IPS-18a (cell line): ENCODE results near the gene DIAPH1.

Experiments
- H3K27ac ChIP-seq: one replicate; pipeline ENCODE4 v1.5.1; 2013; ENCODE audit warnings: low read length
- H3K27me3 ChIP-seq: one replicate; pipeline ENCODE4 v1.6.1; 2013; ENCODE audit warnings: mild to moderate bottlenecking, low read length; ENCODE audit not compliant: control insufficient read depth, insufficient read depth
- H3K36me3 ChIP-seq: one replicate; pipeline ENCODE4 v1.6.1; 2013; ENCODE audit warnings: low read depth, low read length; ENCODE audit not compliant: control insufficient read depth
- H3K4me1 ChIP-seq: one replicate; pipeline ENCODE4 v1.6.1; 2013; ENCODE audit warnings: low read depth, low read length; ENCODE audit not compliant: control insufficient read depth
- H3K4me3 ChIP-seq: one replicate; pipeline ENCODE4 v1.5.1; 2013; ENCODE audit warnings: low read length
- H3K9ac ChIP-seq: one replicate; pipeline ENCODE4 v1.6.1; 2013; ENCODE audit warnings: mild to moderate bottlenecking, low read length, moderate library complexity
- H3K9me3 ChIP-seq: one replicate; pipeline ENCODE4 v1.6.1; 2013; ENCODE audit warnings: low read depth, low read length; ENCODE audit not compliant: control insufficient read depth

The DIAPH1 gene

DNA sequence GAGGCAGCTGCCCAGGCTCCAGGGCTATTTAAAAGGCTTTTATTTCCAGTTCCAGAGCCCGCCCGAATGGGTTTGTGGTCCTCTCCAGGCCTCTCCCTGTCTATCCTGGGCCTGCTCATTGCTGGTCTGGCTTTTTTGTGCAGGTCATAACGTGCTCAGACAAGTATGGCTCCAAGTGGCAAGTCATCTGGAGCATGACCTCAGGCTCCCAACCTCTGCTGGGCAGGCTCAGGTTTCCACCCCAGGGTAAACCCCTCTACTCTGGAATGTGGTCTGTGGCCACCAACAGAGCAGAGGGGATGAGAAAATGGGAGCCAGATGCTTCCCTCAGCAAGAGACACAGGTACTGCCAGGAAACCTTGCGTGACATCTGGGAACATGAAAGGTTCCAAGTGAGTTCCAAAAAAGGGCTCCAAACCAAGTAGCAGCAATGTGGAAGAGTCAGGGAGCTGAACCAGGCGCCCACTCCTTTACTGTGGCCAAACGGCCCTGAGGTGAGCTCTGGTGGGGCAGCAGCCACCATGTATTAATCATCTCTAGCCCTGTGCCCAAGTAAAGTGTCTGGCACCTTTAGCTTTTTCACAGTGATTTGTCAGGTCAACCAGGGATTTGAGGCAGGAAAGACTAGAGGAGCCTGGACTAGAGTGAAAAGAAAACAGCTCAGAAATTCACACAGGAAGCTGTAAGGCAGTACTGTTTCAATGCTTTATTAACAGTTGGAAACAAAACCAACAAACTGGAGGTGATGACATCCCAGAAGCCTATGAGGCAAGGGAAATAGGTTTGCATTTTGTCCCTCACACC lies 104.3 kb downstream of the DIAPH1 start:
- Histone ChIP-seq H3K4me1 (peaks cover 15% of the 10 kb centered on the region), H3K27ac (peak overlapping the region; percentile 98), H3K9ac (peak overlapping the region; percentile 81), H3K4me3 (peak overlapping the region; percentile 83), H3K36me3 (peaks cover 22% of the 10 kb centered on the region), H3K9me3 (no peaks in the 10 kb centered on the region), H3K27me3 (no peaks in the 10 kb centered on the region)

DNA sequence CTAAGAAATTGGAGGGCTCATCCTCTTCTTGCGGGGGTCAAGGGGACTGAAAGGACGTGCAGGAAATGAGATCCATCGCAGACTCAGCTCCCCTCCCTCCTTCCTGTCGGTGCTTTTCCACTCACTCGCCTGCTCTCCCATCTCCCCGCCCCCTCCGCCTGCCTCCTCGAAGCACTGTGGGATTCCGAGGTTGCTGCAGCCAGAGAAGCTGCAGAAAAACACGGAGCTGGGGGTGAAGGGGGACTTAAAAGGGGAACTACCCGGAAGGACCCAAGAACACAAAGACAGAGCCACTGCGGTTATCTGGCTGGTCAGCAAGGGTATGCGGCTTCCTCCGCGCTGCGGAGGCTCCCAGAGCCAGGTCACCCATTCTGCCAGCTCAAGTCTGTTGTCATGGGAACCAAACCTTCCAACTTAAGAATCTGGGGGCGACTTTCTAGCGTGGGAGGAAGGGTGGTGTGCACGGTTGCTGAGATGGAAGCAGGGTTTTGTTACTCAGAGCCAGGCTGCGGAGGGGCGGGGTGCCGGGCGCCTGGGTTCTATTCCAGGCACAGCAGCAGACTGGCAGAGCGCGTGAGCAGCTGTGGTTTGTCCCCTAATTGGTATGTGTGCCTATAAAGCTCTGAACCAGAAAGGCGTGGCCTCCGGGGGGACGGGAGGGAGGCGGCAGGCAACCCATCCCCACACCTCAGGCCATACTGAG lies 105.0 kb downstream of the DIAPH1 start:
- H3K4me1 ChIP-seq: peaks cover 21% of the 10 kb centered on the region
- peaks cover 15% of the 10 kb centered on the region for H3K36me3 ChIP-seq
- H3K9ac ChIP-seq: peak overlapping the region; percentile 81
- peak overlapping the region; percentile 98 for H3K27ac ChIP-seq
- peak overlapping the region; percentile 83 for H3K4me3 ChIP-seq
- no peaks in the 10 kb centered on the region for H3K27me3 ChIP-seq
- H3K9me3 ChIP-seq: no peaks in the 10 kb centered on the region

DNA sequence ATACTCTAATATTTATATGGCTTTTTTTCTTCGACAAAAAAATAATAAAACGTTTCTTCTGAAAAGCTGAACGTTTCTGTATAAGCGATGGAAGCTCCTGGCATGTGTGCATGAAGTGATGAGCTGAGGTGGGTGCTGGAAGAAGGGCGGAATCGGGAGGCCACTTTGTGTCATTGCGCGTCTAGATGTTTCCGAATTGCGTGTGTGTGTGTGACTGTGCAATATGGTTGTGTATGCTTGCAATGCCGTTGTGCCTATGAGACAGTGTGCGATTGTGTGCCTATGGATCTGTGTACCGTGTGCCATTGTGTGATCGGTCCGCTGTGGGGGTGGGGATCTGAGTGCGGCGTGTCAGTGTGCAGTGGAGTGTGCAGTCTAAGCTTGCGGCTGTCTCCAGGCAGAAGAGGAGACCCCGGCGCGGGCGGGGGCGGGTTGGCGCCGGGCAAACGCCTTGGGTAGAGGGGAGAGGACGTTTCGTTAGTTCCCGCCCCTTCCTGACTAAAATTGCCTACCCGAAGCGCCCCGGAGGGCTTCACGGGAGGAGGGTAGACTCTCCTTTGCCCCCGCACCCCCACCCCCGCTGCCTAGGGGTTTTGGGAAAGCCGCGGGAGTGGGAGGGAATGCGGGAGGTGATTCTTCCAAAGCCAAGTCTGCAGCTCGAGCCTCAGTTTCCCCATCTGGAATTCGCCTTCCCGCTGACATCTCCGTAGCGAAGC lies 105.7 kb downstream of the DIAPH1 start:
- Histone ChIP-seq H3K36me3 (peaks cover 15% of the 10 kb centered on the region), H3K4me1 (peaks cover 26% of the 10 kb centered on the region), H3K9ac (peak overlapping the region; percentile 81), H3K4me3 (peak overlapping the region; percentile 83), H3K27ac (peak overlapping the region; percentile 98), H3K27me3 (no peaks in the 10 kb centered on the region), H3K9me3 (no peaks in the 10 kb centered on the region)

DNA sequence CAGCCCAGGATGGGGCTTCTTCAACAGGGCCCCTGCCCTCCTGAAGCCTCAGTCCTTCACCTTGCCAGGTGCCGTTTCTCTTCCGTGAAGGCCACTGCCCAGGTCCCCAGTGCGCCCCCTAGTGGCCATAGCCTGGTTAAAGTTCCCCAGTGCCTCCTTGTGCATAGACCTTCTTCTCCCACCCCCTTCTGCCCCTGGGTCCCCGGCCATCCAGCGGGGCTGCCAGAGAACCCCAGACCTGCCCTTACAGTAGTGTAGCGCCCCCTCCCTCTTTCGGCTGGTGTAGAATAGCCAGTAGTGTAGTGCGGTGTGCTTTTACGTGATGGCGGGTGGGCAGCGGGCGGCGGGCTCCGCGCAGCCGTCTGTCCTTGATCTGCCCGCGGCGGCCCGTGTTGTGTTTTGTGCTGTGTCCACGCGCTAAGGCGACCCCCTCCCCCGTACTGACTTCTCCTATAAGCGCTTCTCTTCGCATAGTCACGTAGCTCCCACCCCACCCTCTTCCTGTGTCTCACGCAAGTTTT lies 106.3 kb downstream of the DIAPH1 start:
- Histone ChIP-seq H3K4me1 (peaks cover 32% of the 10 kb centered on the region), H3K27ac (no peak overlapping the region), H3K4me3 (peak overlapping the region; percentile 83), H3K36me3 (peaks cover 15% of the 10 kb centered on the region), H3K9ac (peak overlapping the region; percentile 81), H3K27me3 (no peaks in the 10 kb centered on the region), H3K9me3 (no peaks in the 10 kb centered on the region)

DNA sequence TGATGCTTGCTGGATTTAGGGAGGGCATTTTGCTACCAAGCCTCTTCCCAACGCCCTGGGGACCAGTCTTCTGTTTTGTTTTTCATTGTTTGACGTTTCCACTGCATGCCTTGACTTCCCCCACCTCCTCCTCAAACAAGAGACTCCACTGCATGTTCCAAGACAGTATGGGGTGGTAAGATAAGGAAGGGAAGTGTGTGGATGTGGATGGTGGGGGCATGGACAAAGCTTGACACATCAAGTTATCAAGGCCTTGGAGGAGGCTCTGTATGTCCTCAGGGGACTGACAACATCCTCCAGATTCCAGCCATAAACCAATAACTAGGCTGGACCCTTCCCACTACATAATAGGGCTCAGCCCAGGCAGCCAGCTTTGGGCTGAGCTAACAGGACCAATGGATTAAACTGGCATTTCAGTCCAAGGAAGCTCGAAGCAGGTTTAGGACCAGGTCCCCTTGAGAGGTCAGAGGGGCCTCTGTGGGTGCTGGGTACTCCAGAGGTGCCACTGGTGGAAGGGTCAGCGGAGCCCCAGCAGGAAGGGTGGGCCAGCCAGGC lies 107.0 kb downstream of the DIAPH1 start:
- Histone ChIP-seq H3K9ac (no peak overlapping the region), H3K4me1 (peaks cover 34% of the 10 kb centered on the region)

DNA sequence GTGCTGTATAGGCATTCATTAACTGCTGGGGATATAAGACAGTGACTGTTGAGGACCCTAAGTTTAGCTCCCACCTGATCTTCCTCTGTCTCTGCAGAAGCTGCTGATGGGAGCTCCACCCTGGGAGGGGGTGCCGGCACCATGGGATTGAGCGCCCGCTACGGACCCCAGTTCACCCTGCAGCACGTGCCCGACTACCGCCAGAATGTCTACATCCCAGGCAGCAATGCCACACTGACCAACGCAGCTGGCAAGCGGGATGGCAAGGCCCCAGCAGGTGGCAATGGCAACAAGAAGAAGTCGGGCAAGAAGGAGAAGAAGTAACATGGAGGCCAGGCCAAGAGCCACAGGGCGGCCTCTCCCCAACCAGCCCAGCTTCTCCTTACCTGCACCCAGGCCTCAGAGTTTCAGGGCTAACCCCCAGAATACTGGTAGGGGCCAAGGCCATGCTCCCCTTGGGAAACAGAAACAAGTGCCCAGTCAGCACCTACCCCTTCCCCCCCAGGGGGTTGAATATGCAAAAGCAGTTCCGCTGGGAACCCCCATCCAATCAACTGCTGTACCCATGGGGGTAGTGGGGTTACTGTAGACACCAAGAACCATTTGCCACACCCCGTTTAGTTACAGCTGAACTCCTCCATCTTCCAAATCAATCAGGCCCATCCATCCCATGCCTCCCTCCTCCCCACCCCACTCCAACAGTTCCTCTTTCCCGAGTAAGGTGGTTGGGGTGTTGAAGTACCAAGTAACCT lies 107.8 kb downstream of the DIAPH1 start:
- Histone ChIP-seq H3K9me3 (no peaks in the 10 kb centered on the region), H3K9ac (no peak overlapping the region), H3K27me3 (no peaks in the 10 kb centered on the region), H3K36me3 (peaks cover 10% of the 10 kb centered on the region), H3K27ac (no peak overlapping the region), H3K4me1 (peaks cover 34% of the 10 kb centered on the region), H3K4me3 (no peak overlapping the region)

More for the DNA sequence above, 107.0 kb downstream of the DIAPH1 start:
- no peaks in the 10 kb centered on the region for H3K9me3 ChIP-seq
- H3K27ac ChIP-seq: no peak overlapping the region
- peaks cover 13% of the 10 kb centered on the region for H3K36me3 ChIP-seq
- no peaks in the 10 kb centered on the region for H3K27me3 ChIP-seq
- H3K4me3 ChIP-seq: no peak overlapping the region

DNA sequence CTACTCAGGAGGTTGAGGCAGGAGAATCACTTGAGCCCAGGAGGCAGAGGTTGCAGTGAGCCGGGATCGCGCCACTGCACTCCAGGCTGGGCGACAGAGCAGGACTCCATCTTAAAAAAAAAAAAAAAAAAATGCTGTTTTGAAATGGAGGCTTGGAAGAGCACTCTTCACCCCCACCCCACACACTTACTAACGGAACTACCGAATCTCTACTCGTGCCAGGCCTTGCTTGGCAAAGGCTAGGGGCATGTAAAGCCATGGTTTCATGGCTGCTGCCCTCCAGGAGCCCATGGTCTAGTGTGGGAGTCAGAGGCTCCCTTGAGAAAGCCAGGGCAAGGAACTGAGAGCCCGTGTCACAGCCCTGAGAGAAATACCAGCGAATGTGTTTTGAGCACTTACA lies 108.6 kb downstream of the DIAPH1 start:
- Histone ChIP-seq H3K9me3 (no peaks in the 10 kb centered on the region), H3K4me1 (peaks cover 32% of the 10 kb centered on the region), H3K36me3 (peaks cover 10% of the 10 kb centered on the region), H3K27ac (no peak overlapping the region), H3K27me3 (no peaks in the 10 kb centered on the region), H3K9ac (no peak overlapping the region), H3K4me3 (no peak overlapping the region)

DNA sequence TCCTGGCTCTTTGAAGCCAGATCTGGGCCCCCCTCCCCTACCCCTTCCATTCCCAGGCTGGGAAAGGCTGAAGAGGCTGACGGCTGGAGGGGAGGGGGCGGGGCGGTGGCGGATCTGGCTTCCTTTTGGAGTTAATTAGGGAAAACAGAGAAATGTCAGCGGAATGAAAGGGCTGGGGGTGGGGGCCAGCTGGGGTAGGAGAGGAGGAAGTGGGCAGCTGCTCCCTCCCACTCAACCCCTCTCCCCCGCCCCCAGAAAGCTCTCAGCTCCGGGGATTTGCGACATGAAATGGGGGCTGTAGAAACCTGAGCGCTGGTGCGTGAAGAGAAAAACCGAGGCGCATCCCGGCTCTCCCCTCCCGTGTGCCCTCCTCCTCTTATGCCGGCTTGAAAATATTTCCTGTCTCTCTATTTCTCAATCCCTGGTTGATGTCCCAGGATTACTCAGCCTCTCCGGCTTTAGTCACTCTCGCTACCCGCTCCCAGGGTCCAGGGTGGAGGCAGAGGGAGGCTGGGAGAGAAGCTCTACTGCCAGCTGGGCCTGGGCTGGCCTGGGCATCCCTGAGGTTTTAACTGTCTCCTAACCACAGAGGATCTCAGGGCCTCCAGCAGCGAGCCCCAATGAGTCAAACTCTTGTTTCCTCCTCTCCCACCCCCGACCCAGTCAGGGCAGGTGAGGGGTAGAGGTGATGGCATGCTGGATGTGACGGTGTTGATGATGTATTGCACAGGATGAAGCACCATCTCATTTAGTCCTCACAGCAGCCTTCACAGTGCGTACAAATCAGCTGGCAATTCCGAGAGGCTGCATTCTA lies 109.8 kb downstream of the DIAPH1 start:
- Histone ChIP-seq H3K4me3 (peak overlapping the region; percentile 44), H3K27me3 (no peaks in the 10 kb centered on the region), H3K9me3 (no peaks in the 10 kb centered on the region), H3K4me1 (peaks cover 21% of the 10 kb centered on the region), H3K9ac (peak overlapping the region; percentile 39), H3K27ac (no peak overlapping the region), H3K36me3 (peaks cover 10% of the 10 kb centered on the region)

DNA sequence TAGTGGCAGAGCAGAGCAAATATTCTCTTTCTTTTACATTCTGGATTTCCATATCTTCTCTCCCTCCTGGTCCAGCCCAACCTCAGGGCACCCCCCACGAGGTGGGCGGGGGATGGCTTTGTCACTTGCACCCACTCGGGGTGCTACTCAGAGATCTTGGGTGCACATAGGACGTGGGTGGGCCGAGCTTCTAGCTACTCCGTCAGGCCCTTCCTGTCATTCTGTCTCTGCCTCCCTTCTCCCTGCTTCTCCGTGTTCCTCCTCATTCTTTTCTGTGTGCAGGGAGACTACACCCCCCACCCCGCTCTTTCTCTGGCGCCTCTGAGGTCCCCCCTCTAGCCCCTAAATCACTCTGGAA lies 110.4 kb downstream of the DIAPH1 start:
- peak overlapping the region; percentile 44 for H3K4me3 ChIP-seq
- H3K36me3 ChIP-seq: peaks cover 10% of the 10 kb centered on the region
- no peak overlapping the region for H3K9ac ChIP-seq
- H3K27ac ChIP-seq: no peak overlapping the region
- H3K9me3 ChIP-seq: no peaks in the 10 kb centered on the region
- peaks cover 20% of the 10 kb centered on the region for H3K4me1 ChIP-seq
- no peaks in the 10 kb centered on the region for H3K27me3 ChIP-seq

DNA sequence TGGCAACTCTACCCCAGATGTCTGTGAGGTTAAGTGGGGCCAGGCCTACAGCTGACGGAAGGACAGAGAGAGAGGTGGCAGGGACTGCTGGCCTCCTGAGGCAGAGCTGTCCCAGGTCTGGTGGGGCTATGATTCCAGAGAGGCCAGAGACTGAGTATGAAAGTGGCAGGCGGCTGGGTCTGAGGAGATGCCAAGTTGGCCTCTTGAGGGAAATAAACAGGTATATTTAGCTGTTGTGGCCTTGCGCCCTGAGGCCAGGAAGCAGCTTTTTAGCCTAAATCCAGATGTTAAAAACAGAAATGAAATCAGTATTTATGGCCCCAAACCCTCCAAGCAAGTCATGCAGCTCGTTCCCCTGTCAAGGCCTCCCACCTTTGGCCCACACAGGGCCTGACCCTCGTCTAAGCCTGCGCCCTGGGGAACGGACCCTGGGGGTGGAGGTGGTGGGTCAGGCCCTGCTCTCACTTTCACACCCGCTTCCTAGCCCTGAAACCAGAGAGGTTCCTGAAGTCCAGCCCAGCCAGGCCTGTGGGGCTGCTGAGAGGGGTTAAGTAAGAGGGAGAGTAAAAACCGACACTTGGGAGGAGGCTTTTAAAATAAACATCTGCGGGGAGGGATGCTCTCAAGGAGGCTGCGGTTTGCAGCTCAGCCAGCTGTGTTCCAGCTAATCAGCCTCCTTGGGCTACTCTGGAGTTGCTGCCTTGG lies 111.3 kb downstream of the DIAPH1 start:
- no peaks in the 10 kb centered on the region for H3K9me3 ChIP-seq
- no peak overlapping the region for H3K27ac ChIP-seq
- H3K4me1 ChIP-seq: peaks cover 20% of the 10 kb centered on the region
- no peak overlapping the region for H3K9ac ChIP-seq
- H3K27me3 ChIP-seq: no peaks in the 10 kb centered on the region
- H3K4me3 ChIP-seq: no peak overlapping the region
- peaks cover 10% of the 10 kb centered on the region for H3K36me3 ChIP-seq
